ENCODE measurements around the gene CSMD2. TPM values are rescaled to one million over a fixed set of nuclear protein-coding genes. Genes with fewer than 3 reads are reported as not detected.

CSMD2 gene
- total RNA-seq, 3 donors from 2014 or later = 0.12 to 0.41 (median 0.28) TPM

DNA sequence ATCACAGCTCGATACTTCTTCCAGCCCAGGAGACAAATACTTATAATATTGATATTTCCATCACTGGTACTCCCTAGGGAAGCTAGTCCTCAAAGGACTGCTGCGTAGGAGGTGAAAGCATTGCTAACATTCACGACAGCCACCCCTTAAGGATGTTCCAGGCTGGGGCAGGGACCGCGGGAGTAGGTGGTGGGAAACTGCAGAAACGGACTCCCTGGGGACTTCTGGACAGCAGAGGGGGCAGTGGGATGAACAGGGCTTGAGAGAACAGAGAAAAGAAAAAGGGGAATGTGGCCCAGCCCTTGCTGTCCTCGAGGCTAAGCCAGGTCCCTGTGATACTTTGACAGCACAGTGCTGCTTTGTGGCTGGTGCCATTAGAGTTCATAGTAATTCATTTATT is 193.1 kb downstream of the CSMD2 start:
- Histone ChIP-seq H3K36me3 (ENCODE audit: low read depth) (no peaks in the 10 kb centered on the region), H3K4me1 (ENCODE audit: low read depth) (no peaks in the 10 kb centered on the region), H3K9me3 (no peaks in the 10 kb centered on the region), H3K4me3 (no peak overlapping the region)
- no peak for TF ChIP-seq CTCF (IDR thresholded peaks at IDR 0.05)
- no peak for DNase-seq
- no peak for ATAC-seq
- intact Hi-C loops (cut with DNase I, micrococcal nuclease) = no loop called here

DNA sequence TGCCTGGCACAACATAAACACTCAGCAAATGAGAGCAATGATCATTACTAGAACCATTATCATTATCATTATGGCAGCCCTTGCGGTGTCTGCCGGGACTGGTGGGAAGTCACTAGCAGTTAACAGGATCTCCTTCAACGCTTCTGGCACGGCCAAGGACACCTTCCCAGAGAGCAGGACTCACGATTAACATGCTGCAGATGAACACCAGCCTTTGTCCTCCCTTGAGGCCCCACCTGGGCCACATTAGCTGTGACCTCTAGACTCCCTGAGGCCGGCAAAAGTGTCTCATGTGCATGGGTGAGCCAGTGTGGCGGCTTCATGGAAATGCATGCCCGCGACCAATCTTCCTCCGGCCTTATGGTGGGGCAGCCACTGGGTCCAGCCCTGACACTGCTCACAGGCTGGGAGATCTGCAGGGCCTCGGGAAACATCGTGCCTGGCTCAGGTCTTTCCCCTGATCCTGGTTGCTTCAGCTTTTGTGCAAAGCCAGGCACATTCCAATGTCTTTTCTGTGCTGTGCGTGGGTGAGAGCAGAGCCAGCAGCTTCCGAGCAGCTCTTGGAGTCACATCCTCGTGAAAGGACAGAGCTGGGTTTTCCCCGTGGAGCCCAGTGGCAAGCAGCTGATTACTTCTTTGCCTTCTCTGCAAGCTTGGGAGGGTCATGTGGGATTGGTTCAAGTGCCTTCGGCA is 193.9 kb downstream of the CSMD2 start:
- intact Hi-C loops (cut with DNase I, micrococcal nuclease) = no loop called here

GRCh38 chr1:33970148-33970825 is 194.7 kb downstream of the CSMD2 start:
- intact Hi-C loops (cut with DNase I, micrococcal nuclease) = no loop called here
- no peaks in the 10 kb centered on the region for H3K36me3 ChIP-seq (ENCODE audit: low read depth)
- TF ChIP-seq CTCF (IDR thresholded peaks at IDR 0.05) = no peak
- DNase-seq (no peak), ATAC-seq (no peak)
- no peaks in the 10 kb centered on the region for H3K4me1 ChIP-seq (ENCODE audit: low read depth)
- no peaks in the 10 kb centered on the region for H3K9me3 ChIP-seq
- H3K4me3 ChIP-seq = no peak overlapping the region

More for the DNA sequence above, 193.9 kb downstream of the CSMD2 start:
- no peak for TF ChIP-seq CTCF (IDR thresholded peaks at IDR 0.05)
- ATAC-seq (peak; percentile 25), DNase-seq (no peak)
- Histone ChIP-seq H3K4me3 (no peak overlapping the region), H3K36me3 (ENCODE audit: low read depth) (no peaks in the 10 kb centered on the region), H3K9me3 (no peaks in the 10 kb centered on the region), H3K4me1 (ENCODE audit: low read depth) (no peaks in the 10 kb centered on the region)

DNA sequence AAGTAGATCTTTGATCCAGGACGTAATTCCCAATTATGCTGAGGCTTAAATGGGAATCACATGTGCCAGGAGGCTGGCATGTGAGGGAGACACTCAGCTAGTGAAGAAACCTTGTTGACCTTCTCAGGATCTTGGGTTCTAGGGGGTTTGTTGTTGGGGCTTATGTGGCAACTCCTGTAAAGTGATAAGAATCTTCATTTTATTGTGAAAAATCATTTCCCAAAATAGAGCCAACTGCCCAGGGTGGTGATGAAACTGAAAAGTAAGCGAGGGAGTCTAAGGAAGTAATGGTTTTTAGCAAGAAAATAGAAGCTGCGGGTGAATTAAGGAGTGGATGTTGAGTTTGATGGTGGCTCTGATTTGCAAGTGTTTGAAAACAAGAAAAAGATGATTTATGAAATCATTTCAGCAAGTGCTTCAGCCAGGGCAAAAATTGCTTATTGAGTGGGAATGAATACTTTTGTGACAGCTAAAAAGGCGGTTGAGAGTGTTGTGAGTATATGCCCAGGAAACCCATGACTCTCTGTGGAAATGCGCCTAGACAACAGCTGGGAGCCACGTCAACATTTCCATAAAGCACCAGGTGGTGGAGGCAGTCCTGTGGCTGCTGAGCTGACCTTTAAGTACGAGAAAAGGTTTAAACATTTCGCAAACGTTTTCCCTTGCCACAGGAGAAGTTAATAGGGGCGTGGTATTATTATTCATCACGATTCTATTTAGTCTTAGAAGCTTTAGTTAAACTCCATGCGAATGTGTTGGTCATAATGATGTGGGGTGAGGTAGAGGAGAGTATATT is 198.5 kb downstream of the CSMD2 start:
- no peak for ATAC-seq
- intact Hi-C loops (cut with DNase I, micrococcal nuclease) = no loop called here

DNA sequence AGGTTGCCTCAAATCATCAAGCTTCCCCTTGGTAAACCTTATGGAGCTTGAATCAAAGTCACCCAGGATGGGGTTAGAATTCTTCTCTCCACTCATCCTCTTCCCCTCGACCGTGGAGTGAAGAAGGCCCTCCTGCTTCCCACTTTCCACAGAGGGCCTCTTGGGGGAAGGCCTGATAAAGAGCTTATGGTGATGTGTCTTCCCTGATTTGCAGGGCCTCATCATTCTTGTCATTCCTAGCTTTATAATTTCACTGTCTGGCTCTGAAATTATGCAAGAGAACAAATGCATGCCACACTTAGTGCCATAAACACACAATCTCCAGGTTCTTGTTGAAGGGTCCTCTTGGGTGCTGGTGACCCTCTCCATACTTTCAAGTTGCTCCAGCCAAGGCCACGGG is 199.9 kb downstream of the CSMD2 start:
- no peaks in the 10 kb centered on the region for H3K9me3 ChIP-seq
- DNase-seq (no peak), ATAC-seq (no peak)
- intact Hi-C loops (cut with DNase I, micrococcal nuclease) = no loop called here
- no peak for TF ChIP-seq CTCF (IDR thresholded peaks at IDR 0.05)
- H3K4me1 ChIP-seq (ENCODE audit: low read depth) = no peaks in the 10 kb centered on the region
- no peak overlapping the region for H3K4me3 ChIP-seq
- H3K36me3 ChIP-seq (ENCODE audit: low read depth) = no peaks in the 10 kb centered on the region

More for the DNA sequence above, 198.5 kb downstream of the CSMD2 start:
- no peaks in the 10 kb centered on the region for H3K9me3 ChIP-seq
- H3K4me1 ChIP-seq (ENCODE audit: low read depth) = no peaks in the 10 kb centered on the region
- no peak for DNase-seq
- TF ChIP-seq CTCF (IDR thresholded peaks at IDR 0.05) = no peak
- no peak overlapping the region for H3K4me3 ChIP-seq
- H3K36me3 ChIP-seq (ENCODE audit: low read depth) = no peaks in the 10 kb centered on the region

Measured in mucosa of descending colon (tissue), 3 donors.